Stimulated activated CD4-positive, alpha-beta T cell treated with anti-CD3 and anti-CD28 coated beads, TNF-alpha, amount 100 ng/mL, for 1 hour (primary cell): Measurements from ENCODE around the gene HDAC8.
"Not testable (repeated sequence)": the region's sequence is repeated elsewhere in the genome, so short reads cannot be mapped to it uniquely, and the experiment has no call there.

Experiments
- DNase-seq, 3 donors: peaks; one replicate each; pipeline ENCODE4 v3.0.0-alpha.2; 2020; ENCODE audit warnings: low read depth in 3 of 3, low spot score in 1 of 3

The HDAC8 gene

DNA sequence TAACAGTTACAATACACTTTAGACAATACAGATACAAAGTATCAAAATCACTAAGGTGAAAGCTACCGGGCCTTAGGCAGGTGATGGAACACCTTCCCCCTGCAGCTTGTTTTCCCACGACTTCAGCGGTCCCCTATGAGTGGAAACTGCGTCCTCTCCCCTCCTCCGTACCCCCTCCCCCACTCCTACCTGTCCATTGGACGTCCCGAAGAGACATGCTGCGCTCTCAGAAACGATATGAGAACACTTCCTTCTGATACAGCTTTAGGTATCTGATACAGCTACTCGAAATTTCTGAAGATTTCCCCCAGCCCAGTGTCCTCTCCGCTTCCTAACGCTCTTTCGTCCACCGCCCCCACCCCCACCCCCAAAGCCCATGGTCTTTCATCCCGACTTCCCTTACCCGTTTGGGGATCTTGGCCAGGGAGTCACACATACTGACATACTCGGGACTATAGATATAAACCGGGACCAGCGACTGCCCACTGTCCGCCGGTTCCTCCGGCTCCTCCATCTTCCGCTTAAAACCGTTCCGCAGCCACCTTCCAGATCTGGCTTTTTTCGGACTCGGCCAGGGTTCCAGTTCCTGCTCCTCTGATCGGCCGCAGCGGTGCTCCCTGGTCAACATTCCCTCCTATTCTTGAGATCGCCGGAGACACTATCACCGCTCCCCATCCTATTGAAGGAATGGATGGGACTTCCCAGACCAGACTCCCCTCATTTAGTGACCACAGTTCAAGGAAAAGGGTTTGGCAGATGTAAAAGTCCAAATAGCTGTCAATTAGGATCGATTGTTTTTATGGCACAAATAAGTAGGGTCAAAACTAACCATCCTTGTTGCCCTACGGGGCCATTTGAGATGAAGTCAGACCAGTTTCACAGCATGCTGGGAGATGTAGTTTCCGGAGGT, at the start of gene HDAC8:
Gene HDAC8, minus strand, starts transcription at position 596 of the 910 bp plus-strand sequence. Its CDS starts 82 bp downstream, at position 514.
- DNase-seq, result peak in 1 of 3 donors; percentile 5

DNA sequence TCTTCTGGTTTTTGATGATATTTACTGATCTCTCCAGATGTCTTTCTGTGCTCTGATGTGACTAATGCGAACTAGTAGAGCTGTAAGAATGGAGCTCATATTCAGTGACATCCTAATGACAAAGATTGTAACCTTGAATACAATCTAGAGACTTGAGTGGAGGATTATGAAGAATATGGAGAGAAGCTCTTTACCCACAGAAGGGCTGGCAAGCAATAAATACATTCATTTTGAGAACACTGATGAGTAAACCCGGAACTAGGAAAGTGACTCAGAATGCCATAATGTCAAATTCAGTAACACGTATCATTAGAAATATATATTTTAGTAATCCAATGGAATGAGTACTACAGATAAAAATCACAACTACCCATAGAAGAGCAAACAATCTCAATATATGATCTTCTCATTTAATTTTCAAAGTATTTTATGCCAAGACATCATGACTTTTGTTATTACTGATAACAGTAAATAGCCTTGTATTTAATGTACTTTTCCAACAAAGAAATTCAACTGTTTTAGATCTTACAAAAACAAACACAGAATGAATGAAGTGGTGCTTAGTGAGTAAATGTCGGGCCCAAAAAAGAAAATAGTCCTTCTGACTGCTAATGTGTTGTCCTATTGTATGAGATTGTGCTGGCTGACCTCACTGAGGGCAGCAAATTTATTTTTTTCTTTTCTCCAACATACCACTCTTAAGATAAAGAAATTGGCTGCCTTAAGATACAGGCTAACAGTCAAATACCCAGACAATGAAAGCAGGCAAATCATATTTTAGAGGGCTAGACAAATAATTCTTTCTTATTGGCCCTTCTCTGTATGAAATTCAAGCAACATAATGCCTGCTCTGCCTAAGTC, 49.2 kb upstream of the HDAC8 start:
- DNase-seq, result no peak

DNA sequence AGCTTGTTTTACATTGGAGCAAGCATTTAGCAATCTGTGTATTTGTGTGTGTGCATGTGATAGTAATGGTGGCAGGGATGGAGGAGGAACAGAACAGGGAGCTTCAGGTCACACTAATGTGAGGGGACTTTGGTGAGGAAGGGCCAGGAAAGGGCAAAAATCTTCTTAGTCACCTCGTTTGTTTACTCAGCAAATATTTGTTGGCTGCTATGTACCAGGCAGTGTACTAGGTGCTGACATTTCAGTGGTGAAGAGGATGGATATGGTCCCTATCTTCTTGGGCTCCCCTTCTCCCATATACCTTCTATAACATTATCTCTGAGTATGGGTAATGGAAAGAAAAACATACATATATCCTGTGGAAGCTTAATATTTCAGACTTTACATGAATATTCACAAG, 48.5 kb upstream of the HDAC8 start:
- DNase-seq, result no peak

DNA sequence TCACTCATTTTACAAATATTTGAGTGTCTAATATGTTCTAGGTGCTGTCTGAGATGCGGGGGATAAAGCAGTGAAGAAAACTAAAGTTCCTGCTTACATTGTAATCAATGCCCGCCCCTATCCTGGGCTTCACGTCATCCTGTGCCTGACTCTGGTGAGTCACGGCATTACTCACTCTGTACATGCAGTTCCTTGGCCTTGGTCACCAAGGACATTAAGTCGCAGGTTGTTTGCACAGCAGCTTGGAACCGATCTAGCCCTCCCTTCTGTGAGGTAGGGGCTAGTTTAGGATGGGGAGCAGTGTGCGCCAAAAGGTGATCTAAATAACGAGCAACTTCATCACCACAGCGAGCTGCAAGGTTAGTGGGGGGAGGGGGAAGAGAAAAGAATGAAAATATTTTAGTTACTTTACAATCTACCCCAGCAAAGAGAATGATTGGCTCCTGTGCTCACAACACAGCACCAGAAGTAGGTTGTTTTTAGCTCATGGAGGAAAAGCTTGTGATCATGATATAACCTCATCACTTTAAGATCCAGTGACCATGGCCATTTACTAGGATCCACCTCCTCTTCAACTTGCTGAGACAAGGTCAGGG, 48.0 kb upstream of the HDAC8 start:
- DNase-seq, result no peak

DNA sequence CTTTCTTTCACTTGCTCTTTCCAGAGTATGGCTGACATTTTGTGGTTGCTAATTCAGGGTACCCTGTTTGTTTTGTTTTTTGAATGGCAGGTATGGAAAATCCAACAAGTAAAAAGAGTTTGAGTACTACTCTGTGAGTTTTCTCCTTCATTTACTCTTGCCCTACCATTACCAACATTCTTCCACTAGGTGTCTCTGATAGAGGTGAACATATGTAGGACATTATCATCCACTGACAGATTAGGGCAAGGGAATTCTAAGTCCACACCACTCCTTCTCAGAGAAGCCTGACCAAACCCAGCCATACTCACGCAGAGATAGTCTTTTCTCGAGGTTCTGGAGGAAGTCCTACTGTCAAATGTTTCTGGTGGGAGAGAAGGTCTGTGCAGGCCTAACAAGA, 36.7 kb upstream of the HDAC8 start:
- DNase-seq, result no peak

DNA sequence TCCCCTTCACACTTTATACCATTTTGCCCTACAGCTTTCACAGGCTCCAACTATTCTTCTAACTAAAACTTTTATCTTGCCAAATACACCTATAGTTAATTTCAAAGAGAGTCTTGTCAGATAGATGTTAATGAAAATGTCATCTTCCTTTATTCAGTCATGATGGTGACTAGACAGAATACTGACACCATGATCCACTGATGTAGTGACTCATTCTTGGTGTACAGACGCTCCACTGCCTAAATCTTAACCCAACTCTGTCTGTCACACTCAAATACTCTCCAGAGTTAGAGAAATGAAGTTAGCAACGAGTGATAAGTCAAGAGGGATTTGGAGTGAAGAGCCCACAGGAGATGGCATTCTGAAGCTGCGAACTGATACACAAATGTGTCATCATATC, 32.1 kb upstream of the HDAC8 start:
- no peak for DNase-seq

DNA sequence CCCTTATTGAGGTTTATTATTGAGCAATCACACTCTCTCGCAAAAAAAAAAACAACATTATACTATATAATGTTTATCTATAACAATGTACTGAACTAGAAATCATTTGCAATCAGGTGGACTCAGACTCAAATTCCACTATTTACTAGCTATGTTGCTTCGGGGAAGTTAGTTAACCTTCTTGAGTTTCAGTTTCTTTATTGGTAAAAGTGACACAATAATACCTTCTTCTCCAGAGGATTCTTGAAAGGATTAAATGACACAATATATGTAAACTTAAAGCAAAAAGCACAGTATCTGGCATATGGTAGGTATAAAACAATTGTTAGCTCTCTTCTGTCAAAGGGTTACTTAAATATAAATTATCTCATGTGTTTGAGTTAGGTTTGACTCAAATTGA, 31.5 kb upstream of the HDAC8 start:
- DNase-seq, result no peak

DNA sequence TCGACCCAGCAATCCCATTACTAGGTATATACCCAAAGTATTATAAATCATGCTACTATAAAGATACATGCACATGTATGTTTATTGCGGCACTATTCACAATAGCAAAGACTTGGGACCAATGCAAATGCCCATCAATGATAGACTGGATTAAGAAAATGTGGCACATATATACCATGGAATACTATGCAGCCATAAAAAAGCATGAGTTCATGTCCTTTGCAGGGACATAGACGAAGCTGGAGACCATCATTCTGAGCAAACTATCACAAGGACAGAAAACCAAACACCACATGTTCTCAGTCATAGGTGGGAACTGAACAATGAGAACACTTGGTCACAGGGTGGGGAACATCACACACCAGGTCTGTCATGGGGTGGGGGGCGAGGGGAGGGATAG, 18.4 kb upstream of the HDAC8 start:
- not testable (repeated sequence) for DNase-seq

DNA sequence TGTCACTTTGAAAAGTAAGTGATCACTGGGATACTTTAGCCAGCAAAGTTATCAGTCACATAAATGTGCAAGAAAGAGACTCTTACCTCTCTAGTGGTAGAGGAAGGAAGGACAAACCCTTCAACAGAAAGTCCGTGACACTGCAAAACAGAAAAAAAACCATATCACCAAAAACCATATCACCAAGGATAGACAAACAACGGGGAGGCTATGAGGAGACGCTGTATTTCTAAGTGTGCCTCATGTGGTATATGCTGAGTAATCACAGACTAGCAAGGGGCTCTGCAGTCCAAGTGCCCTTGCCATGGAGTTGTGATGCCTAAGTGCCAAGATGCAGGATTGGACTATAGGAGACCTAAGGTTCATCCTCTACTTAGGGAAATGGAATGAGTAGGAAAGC, 11.5 kb upstream of the HDAC8 start:
- no peak for DNase-seq

DNA sequence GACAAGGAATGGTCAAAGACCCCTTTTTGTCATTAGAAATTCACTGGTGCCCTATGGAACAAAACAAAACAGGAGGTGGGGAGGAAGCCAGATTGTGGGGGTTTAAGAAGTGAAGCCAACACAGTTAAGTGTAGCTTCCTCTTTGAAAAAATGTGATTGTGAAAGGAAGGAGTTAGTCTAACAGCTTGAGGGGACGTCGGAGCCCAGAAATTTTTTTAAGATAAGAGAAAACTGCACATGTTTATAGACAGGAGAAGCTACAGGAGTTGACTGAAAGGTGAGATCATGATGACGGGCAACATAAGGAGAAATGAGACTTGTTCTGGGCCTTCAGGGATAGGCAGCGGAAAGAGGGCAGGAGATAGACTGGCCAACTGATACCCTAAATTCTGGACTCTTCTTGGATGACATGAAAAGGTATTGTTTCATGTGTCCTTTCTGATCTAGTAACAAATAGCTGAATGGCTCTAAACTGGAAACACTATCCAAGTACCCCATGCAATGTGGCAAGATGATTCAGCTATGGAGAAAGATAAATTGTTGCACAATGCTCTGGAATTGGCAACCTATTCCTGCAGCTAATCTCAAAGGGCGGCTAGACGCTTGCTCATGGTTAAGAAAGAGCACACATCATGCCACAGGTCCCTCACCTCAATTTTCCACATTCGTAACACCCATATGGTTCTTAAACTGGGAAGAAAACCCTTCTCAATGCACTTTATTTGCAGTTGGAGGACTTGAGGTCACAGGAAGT, 3.7 kb upstream of the HDAC8 start:
- no peak for DNase-seq

DNA sequence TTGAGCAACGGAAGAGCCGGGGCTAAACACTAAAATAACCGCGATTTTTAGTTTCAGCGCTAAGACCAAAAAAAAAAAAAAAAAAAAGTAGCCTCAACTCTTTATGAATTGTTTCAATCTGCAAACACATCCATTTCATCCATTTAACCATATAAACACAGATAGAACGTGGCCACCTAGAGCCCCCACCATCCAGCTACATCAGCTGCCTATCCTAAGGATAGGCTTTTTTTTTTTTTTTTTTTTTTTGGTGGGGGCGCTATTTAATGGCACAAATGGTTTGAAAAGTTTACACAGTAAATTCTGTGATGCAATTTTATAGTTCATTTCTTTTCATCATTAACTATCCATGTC, 492 bp upstream of the HDAC8 start:
- no peak for DNase-seq

DNA sequence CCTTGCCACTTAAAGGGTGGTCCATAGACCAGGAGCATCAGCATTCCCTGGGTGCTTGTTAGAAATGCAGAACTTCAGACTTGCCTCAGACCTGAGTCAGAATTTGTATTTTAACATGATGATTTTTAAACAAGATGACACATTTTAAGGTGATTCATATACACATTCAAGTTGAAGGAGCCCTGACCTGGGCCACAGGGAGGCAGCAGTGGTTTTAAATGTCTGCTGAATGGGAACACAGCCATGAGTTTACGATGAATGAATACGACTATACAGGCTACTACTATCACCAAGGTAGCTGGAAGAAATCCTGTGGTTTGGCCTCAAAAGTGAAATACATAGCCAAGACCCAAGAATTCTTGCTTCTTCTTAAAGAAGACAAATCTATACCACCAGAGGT, 2.9 kb downstream of the HDAC8 start:
- DNase-seq, result no peak

DNA sequence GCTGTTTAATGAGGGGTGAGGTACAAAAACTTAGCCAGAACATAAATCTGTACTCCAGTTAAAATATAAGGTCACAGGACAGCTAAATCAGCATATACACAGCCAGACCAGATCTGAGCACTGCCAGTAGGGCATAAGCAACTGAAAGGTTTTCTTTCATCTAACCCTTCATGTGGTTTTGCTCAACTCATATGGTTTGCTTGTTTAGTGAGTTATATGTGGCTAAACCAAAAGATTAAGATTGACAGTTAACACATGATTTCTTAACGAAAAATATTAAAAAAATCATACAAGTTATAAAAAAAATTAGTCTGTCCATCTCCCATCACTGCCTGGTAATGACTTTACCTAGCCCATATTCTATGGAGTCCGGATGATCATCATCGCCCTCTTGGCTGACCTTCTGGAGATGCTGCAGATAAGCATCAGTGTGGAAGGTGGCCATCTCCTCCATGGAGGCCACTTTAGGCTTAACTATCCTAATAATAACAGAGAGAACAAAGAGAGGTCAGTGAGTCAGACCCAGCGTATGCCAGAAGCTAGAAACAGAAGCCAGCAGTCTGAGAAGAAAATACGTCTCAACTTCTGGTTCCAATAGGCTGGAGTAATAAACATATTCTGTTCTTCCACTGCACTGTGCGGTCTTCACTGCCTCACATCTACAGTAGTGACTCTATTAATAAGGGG, 4.1 kb downstream of the HDAC8 start:
- DNase-seq, result no peak

DNA sequence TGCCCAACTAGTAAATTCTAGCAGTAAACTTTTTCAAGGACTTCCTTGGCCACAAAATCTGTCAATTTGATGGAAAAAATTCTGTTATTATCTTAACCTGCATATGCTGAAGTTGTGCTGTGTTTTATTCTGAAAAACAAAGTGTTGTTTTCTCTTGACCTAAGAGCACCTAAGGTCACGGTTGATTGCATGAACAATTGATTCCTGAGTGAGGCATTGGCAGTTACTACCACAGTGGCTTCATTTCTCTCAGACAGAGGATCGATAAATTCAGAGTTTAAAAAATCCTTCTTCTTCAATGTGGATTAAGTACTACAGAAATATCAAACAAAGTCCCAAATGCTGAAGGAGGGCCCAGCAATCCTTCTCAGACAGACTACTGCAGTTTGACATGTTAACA, 6.2 kb downstream of the HDAC8 start:
- DNase-seq, result no peak

DNA sequence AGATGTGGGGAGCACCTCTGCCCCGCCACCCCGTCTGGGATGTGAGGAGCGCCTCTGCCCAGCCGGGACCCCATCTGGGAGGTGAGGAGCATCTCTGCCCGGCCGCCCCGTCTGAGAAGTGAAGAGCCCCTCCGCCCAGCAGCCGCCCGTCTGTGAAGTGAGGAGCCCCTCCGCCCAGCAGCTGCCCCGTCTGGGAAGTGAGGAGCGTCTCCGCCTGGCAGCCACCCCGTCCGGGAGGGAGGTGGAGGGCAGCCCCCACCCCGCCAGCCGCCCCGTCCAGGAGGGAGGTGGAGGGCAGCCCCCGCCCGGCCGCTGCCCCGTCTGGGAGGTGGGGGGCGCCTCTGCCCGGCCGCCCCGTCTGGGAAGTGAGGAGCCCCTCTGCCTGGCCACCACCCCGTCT, 13.0 kb downstream of the HDAC8 start:
- not testable (repeated sequence) for DNase-seq

DNA sequence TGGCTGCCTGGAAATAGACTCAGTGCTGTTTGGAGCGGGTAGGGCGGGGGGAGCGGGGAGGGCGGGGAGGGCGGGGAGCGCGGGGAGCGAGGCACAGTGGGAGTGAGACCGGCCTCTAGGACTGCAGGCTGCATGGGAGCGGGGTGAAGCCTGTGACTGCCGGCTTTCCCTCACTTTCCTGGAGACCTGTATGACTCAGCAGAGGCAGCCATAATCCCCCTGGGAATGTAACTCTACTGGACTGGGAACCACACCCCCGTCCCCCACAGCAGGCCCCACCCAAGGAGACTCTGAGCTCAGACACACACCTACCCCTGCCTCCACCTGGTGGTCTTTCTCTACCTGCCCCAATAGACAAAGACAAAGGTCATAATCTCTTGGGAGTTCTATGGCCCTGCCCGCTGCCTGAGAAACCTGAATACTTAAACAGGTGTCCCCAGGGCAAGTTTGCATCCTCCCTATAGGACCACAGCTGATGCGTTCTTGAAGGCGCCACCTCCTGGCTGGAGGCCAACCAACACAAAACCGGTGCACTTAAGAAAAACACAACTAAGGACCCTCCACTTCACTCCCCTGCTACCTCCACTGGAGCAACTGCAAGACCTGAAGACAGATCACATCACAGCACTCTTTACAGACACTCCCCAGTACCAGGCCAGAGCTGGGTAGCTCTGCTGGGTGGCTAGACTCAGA, 18.0 kb downstream of the HDAC8 start:
- no peak for DNase-seq

DNA sequence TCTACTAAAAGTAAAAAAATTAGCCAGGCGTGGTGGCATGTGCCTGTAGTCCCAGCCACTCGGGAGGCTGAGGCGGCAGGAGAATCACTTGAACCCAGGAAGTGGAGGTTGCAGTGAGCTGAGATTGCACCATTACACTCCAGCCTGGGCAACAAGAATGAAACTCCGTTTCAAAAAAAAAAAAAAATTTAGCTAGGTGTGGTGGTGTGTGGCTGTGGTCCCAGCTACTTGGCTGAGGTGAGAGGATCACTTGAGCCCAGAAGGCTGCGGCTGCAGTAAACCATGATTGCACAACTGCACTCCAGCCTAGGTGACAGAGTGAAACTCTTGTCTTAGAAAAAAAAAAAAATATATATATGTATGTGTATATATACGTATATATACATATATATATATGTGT, 20.2 kb downstream of the HDAC8 start:
- not testable (repeated sequence) for DNase-seq

DNA sequence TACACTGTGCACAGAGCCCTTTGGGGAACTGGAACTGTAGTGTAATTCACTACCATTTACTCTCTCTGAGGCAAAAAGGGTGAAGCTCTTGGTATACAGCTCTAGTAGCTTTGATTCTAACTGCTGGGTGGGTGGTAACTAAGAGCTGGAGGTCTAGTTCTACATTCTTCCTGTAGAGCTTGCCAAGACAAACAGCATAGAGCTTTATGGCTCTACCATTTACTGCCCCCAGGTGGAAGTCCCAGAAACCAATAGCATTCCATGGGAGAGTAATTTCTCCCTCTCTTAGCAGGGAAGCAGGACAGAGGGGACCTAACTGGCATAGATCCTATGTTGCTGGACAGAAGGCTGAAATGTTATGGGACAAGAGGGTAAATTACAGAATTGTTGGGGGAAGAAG, 26.7 kb downstream of the HDAC8 start:
- DNase-seq, result no peak

DNA sequence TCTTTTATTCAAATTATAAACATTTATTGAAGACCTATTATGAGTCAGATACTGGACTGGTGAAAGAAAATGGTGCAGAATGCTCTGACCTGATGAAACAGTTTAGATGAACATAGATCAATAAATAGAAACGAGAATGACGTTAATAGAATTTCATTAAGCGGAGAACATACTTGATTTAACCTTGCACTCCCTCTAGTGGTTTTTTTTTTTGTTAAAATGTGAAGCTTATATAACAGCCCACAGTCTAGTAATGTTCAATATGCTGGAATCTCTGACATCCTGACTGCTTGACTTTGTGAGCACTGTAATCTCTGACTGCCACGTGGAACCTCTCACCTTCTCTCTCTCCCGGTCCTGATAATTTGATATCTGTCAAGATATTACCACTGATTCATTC, 32.3 kb downstream of the HDAC8 start:
- DNase-seq, result no peak

DNA sequence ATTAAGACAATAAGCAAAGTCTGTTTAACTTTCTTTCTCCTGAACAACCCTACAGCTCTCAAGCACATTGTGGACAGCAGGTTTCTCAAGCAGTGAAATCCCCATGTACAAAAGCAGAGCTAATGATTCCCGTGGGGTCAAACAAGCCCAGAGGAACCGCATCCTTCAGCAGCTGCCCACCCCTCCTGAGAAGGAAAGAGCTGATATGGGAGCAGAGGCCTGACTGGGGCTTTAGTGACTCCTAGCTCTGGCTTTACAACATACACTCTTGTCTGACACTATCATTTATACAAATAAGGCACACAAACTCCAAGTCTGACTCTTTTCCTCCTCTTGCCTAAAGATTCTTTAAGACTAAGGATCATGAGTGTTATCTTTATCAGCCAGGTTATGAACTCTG, 32.8 kb downstream of the HDAC8 start:
- no peak for DNase-seq
